Fibroblast of mammary gland (primary cell): ENCODE results near the gene BEND4.
"Not testable (repeated sequence)": the region's sequence is repeated elsewhere in the genome, so short reads cannot be mapped to it uniquely, and the experiment has no call there.

Experiments used
- DNase-seq: peaks from one replicate; pipeline ENCODE4 v3.0.0-alpha.2; 2010; ENCODE audit warnings: low read depth
- H3K4me3 ChIP-seq: 2 replicates; pipeline ENCODE4 v1.5.1; 2011; ENCODE audit warnings: low read depth, mild to moderate bottlenecking, low read length, moderate library complexity; ENCODE audit not compliant: control insufficient read depth
- CTCF ChIP-seq: conservative IDR thresholded peaks from 2 replicates; pipeline ENCODE4 v1.5.1; 2011; ENCODE audit warnings: low read depth, low read length, inconsistent platforms; ENCODE audit not compliant: control insufficient read depth, insufficient read depth

Gene BEND4

GRCh38 chr4:42152507-42153504 is at the start of gene BEND4:
Gene BEND4 (minus strand): TSS chr4:42152655. CDS start chr4:42152143, 512 bp downstream.
- no peak within 1 kb of the TSS for H3K4me3 ChIP-seq
- peak; percentile 2 for DNase-seq
- no peak for TF ChIP-seq CTCF

- no peak overlapping the region for H3K4me3 ChIP-seq
- DNase-seq = no peak
- TF ChIP-seq CTCF = no peak
Measured at GRCh38 chr4:42197341-42197740, 44.9 kb upstream of the BEND4 start.

- no peak for TF ChIP-seq CTCF
- DNase-seq = no peak
- no peak overlapping the region for H3K4me3 ChIP-seq
Measured at GRCh38 chr4:42172921-42173320, 20.5 kb upstream of the BEND4 start.

- no peak overlapping the region for H3K4me3 ChIP-seq
- TF ChIP-seq CTCF = no peak
- DNase-seq = no peak
Measured at GRCh38 chr4:42172128-42172790, 19.8 kb upstream of the BEND4 start.

GRCh38 chr4:42167709-42168108 is 15.3 kb upstream of the BEND4 start:
- no peak for TF ChIP-seq CTCF
- H3K4me3 ChIP-seq = no peak overlapping the region
- no peak for DNase-seq

GRCh38 chr4:42166186-42166585 is 13.7 kb upstream of the BEND4 start:
- not testable (repeated sequence) for H3K4me3 ChIP-seq, DNase-seq

- no peak for TF ChIP-seq CTCF
- no peak overlapping the region for H3K4me3 ChIP-seq
- DNase-seq = no peak
Measured at GRCh38 chr4:42159271-42160001, 7.0 kb upstream of the BEND4 start.
